HepG2 (cell line): ENCODE measurements around the gene FAR1. TPM values are rescaled to one million over a fixed set of nuclear protein-coding genes. Genes with fewer than 3 reads are reported as not detected.

Experiments
- ATAC-seq: fragments of 200-7000 bp; cut with Tn5 transposase; 3 replicates; pipeline ENCODE4 v1.9.1; 2020; ENCODE audit warnings: mild to moderate bottlenecking, moderate library complexity
- BruUV-seq: library from RNA; stranded (reverse); fragments of 400-500 nt; replicated peaks from 2 replicates; lab custom pipeline; 2021; lab: Mats Ljungman, UMichigan
- CTCF ChIA-PET: fragments of 300-600 bp; formaldehyde crosslinking; extraction: SDS; loops from one replicate; lab custom pipeline; 2021; ENCODE audit warnings: low total read pairs, inconsistent platforms, low intra/inter-chr PET ratio; lab: Yijun Ruan, JAX
- POLR2A ChIA-PET: fragments of 350-600 bp; sonication (Branson Sonifier 250); formaldehyde crosslinking; loops from one replicate; lab custom pipeline; 2020; ENCODE audit warnings: antibody characterized with exemption, inconsistent platforms; lab: Yijun Ruan, JAX
- DNase-seq: peaks from one replicate; pipeline ENCODE4 v3.0.0-alpha.2; 2015; ENCODE audit warnings: low spot score
- FAIRE-seq: peaks from 3 replicates; lab custom pipeline; 2011; peaks lifted over from hg19 to GRCh38; lab: Jason Lieb, UNC
- H2AFZ ChIP-seq: one replicate; pipeline ENCODE4 v1.6.1; 2011; ENCODE audit warnings: low read length, inconsistent platforms
- H3K27ac ChIP-seq: fragments of 300-600 bp; 3 replicates; pipeline ENCODE4 v1.8.0; 2011; ENCODE audit warnings: mixed run types, mild to moderate bottlenecking, mixed read lengths, low read length, inconsistent platforms; ENCODE audit not compliant: insufficient read depth; ENCODE audit errors: extremely low read length
- H3K27me3 ChIP-seq, 2 experiments: fragments of 200-600 bp in 1 of 2; 2 replicates in 1 of 2; 3 replicates in 1 of 2; pipeline versions ENCODE4 v1.6.0 to v1.8.0; 2011; ENCODE audit warnings: low read length in 2 of 2, mild to moderate bottlenecking in 2 of 2, moderate library complexity in 2 of 2, inconsistent platforms in 1 of 2; ENCODE audit not compliant: insufficient read depth in 2 of 2, control insufficient read depth in 1 of 2
- H3K36me3 ChIP-seq, 2 experiments: fragments of 200-600 bp in 1 of 2; replicated peaks in 1 of 2; 2 replicates in 1 of 2; 3 replicates in 1 of 2; pipeline versions ENCODE4 v1.5.1 to v1.8.0; 2011; ENCODE audit warnings: low read length in 2 of 2, inconsistent platforms in 1 of 2; ENCODE audit not compliant: insufficient read depth in 2 of 2, control insufficient read depth in 1 of 2
- H3K4me1 ChIP-seq: 2 replicates; pipeline ENCODE4 v1.5.1; 2012; ENCODE audit warnings: low read length, inconsistent platforms; ENCODE audit not compliant: insufficient read depth
- H3K4me2 ChIP-seq: 2 replicates; pipeline ENCODE4 v1.6.0; 2011; ENCODE audit warnings: low read depth, low read length, inconsistent platforms
- H3K4me3 ChIP-seq, 3 experiments: fragments of 200-600 bp in 1 of 3; sonication (generic), shearing (Covaris generic) in 1 of 3; replicated peaks in 1 of 3; 2 replicates each; pipeline ENCODE4 v1.5.1; 2011 to 2016; ENCODE audit warnings: low read length in 3 of 3, inconsistent platforms in 2 of 3, low read depth in 2 of 3, mild to moderate bottlenecking in 2 of 3, control low read depth in 1 of 3, mixed read lengths in 1 of 3; ENCODE audit not compliant: insufficient read depth in 1 of 3
- H3K79me2 ChIP-seq: one replicate; pipeline ENCODE4 v1.6.1; 2011; ENCODE audit warnings: low read length, inconsistent platforms; ENCODE audit not compliant: insufficient read depth
- H3K9ac ChIP-seq: 2 replicates; pipeline ENCODE4 v1.6.0; 2011; ENCODE audit warnings: mild to moderate bottlenecking, low read depth, low read length, inconsistent platforms; ENCODE audit not compliant: insufficient read depth
- H3K9me3 ChIP-seq: 2 replicates; pipeline ENCODE4 v1.5.1; 2012; ENCODE audit warnings: mild to moderate bottlenecking, low read length
- H4K20me1 ChIP-seq: 2 replicates; pipeline ENCODE4 v1.6.0; 2011; ENCODE audit warnings: inconsistent platforms, mild to moderate bottlenecking, low read length, moderate library complexity; ENCODE audit not compliant: insufficient read depth
- CREB3 ChIP-seq: sonication (generic); formaldehyde crosslinking; IDR thresholded peaks from 2 replicates; pipeline ENCODE4 v1.5.0; 2020; ENCODE audit warnings: missing genetic modification reagents
- DDIT3 ChIP-seq: sonication (generic); formaldehyde crosslinking; IDR thresholded peaks from 2 replicates; pipeline ENCODE4 v1.4.0; 2020; ENCODE audit warnings: mild to moderate bottlenecking, missing genetic modification reagents
- KDM2A ChIP-seq: sonication (generic); formaldehyde crosslinking; IDR thresholded peaks from 2 replicates; pipeline ENCODE4 v1.4.0; 2020; ENCODE audit warnings: low read depth, missing genetic modification reagents, borderline replicate concordance
- KLF16 ChIP-seq, 2 experiments: sonication (generic) in 1 of 2; formaldehyde crosslinking in 1 of 2; IDR thresholded peaks; 2 replicates each; pipeline versions ENCODE4 v1.6.1 to v1.8.0; 2016 to 2023; ENCODE audit warnings: missing genetic modification reagents in 2 of 2, missing compliant biosample characterization in 1 of 2
- KLF9 ChIP-seq: IDR thresholded peaks from 2 replicates; pipeline ENCODE4 v1.6.1; 2016; ENCODE audit warnings: low read depth
- MEIS1 ChIP-seq: sonication (generic); formaldehyde crosslinking; IDR thresholded peaks from 2 replicates; pipeline ENCODE4 v1.9.0; 2021; ENCODE audit warnings: mild to moderate bottlenecking, missing genetic modification reagents, moderate library complexity, borderline replicate concordance
- MXI1 ChIP-seq: IDR thresholded peaks from 3 replicates; pipeline ENCODE4 v1.6.1; 2012; ENCODE audit warnings: low read depth, low read length, inconsistent platforms, borderline replicate concordance
- MYNN ChIP-seq: sonication (generic); formaldehyde crosslinking; IDR thresholded peaks from 2 replicates; pipeline ENCODE4 v1.4.0; 2020; ENCODE audit warnings: mild to moderate bottlenecking, low read depth, missing genetic modification reagents
- ZBTB38 ChIP-seq: sonication (generic); formaldehyde crosslinking; IDR thresholded peaks from 2 replicates; pipeline ENCODE4 v1.5.1; 2020; ENCODE audit warnings: mild to moderate bottlenecking, missing genetic modification reagents
- ZBTB7B ChIP-seq: sonication (generic); formaldehyde crosslinking; IDR thresholded peaks from 2 replicates; pipeline ENCODE4 v1.4.0; 2020; ENCODE audit warnings: missing genetic modification reagents
- ZNF232 ChIP-seq: sonication (generic); formaldehyde crosslinking; IDR thresholded peaks from 2 replicates; pipeline ENCODE4 v1.4.0; 2020; ENCODE audit warnings: missing genetic modification reagents, borderline replicate concordance
- ZNF383 ChIP-seq: sonication (generic); formaldehyde crosslinking; IDR thresholded peaks from 2 replicates; pipeline ENCODE4 v1.4.0; 2020; ENCODE audit warnings: missing genetic modification reagents, mild to moderate bottlenecking, borderline replicate concordance
- ZNF547 ChIP-seq: sonication (generic); formaldehyde crosslinking; IDR thresholded peaks from 2 replicates; pipeline ENCODE4 v1.5.1; 2020; ENCODE audit warnings: mild to moderate bottlenecking, missing genetic modification reagents
- ZNF773 ChIP-seq: sonication (generic); formaldehyde crosslinking; IDR thresholded peaks from 2 replicates; pipeline ENCODE4 v1.4.0; 2020; ENCODE audit warnings: missing genetic modification reagents, borderline replicate concordance
- WGBS: methylation state at CpG from one replicate; pipeline ENCODE4 v1.1.6; 2017; ENCODE audit warnings: low lambda C conversion rate; 5-methylcytosine and 5-hydroxymethylcytosine counted together
- in situ Hi-C: cut with HindIII; loops from 2 replicates; pipeline ENCODE4 v1.10.0; 2017; ENCODE audit warnings: low pct_unique_long_range_greater_than_20kb; ENCODE audit not compliant: extremely low pct_ligation_motif_present
- intact Hi-C: fragments of 100-400 bp; cut with micrococcal nuclease; formaldehyde crosslinking; loops from one replicate; pipeline ENCODE4 v1.10.0; 2022; ENCODE audit not compliant: unreplicated experiment
- polyA plus RNA-seq, 8 experiments: library from polyadenylated mRNA; depleted of rRNA in 3 of 8; stranded (reverse) in 7 of 8; unstranded in 1 of 8; fragments of >200 nt; fragmentation: Illumina TruSeq in 4 of 8; extraction: Trizol in 4 of 8; gene quantifications; 2 replicates each; pipeline versions ENCODE4 v1.2.1 to v1.2.3, GENCODE V29; 2011 to 2016; ENCODE audit warnings: low read depth in 4 of 8, missing spikeins in 1 of 8, mixed read lengths in 1 of 8; ENCODE audit not compliant: insufficient read depth in 1 of 8
- total RNA-seq, 5 experiments: library from RNA; depleted of rRNA; stranded (reverse); fragments of >200 nt; fragmentation: Illumina TruSeq; extraction: Trizol; gene quantifications; 2 replicates each; pipeline ENCODE4 v1.2.3, GENCODE V29; 2016; ENCODE audit warnings: low read depth in 1 of 5
- TF ChIP-seq, protein P1 (sequence below): sonication (generic); formaldehyde crosslinking; conservative IDR thresholded peaks from 2 replicates; pipeline ENCODE4 v1.8.0; 2022; ENCODE audit warnings: low read depth, missing genetic modification reagents
- TF ChIP-seq, protein P2 (sequence below): sonication (generic); formaldehyde crosslinking; IDR thresholded peaks from 2 replicates; pipeline ENCODE4 v1.8.1; 2022; ENCODE audit warnings: mild to moderate bottlenecking, missing genetic modification reagents

The FAR1 gene
- total and polyA plus RNA-seq, 2 of the 13 experiments (the other 11 are each of a cell fraction or from before 2014, with no cell fraction given) = 0.40 to 0.95 TPM

- TF ChIP-seq MEIS1 (CRISPR knock-in tag) (no peak), MYNN (no peak), CREB3 (no peak), MXI1 (no peak), ZNF773 (CRISPR knock-in tag) (no peak)
- TF ChIP-seq, protein P1, sequence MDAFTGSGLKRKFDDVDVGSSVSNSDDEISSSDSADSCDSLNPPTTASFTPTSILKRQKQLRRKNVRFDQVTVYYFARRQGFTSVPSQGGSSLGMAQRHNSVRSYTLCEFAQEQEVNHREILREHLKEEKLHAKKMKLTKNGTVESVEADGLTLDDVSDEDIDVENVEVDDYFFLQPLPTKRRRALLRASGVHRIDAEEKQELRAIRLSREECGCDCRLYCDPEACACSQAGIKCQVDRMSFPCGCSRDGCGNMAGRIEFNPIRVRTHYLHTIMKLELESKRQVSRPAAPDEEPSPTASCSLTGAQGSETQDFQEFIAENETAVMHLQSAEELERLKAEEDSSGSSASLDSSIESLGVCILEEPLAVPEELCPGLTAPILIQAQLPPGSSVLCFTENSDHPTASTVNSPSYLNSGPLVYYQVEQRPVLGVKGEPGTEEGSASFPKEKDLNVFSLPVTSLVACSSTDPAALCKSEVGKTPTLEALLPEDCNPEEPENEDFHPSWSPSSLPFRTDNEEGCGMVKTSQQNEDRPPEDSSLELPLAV (CRISPR knock-in tag) = no peak
Measured at GRCh38 chr11:13666708-13667107, 1.8 kb upstream of the FAR1 start (continued).

DNA sequence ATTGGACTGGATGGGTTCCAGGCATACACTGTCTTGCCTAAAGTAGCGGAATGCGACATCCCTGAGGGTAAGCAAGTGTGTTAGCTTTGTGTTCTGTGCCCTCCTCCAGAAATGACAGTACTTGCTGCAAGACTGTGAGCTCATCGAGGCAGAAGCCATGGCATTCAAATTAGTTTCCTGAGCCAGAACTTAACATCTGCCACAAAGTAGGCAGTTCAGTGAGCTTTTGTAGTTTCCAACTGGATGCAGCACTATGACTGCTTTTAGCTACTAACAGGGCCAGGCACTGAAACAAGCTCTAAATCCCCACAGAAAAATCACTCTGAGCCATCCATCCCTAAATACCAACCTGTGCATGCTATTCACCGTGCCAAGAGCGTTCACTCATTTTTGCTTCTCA, 1.2 kb upstream of the FAR1 start:
- TF ChIP-seq ZNF383 (CRISPR knock-in tag) = no peak
- TF ChIP-seq ZBTB38 = no peak
- TF ChIP-seq KLF9 (CRISPR knock-in tag) = no peak
- no peak for TF ChIP-seq ZBTB7B (CRISPR knock-in tag)
- no peak for TF ChIP-seq KDM2A (CRISPR knock-in tag)
- TF ChIP-seq ZNF232 (CRISPR knock-in tag) = no peak
- TF ChIP-seq, protein P2, sequence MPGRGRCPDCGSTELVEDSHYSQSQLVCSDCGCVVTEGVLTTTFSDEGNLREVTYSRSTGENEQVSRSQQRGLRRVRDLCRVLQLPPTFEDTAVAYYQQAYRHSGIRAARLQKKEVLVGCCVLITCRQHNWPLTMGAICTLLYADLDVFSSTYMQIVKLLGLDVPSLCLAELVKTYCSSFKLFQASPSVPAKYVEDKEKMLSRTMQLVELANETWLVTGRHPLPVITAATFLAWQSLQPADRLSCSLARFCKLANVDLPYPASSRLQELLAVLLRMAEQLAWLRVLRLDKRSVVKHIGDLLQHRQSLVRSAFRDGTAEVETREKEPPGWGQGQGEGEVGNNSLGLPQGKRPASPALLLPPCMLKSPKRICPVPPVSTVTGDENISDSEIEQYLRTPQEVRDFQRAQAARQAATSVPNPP = no peak
- no peak for TF ChIP-seq DDIT3 (CRISPR knock-in tag)
- no peak for TF ChIP-seq KLF16 (CRISPR knock-in tag; IDR thresholded peaks at IDR 0.05)
- no peak for TF ChIP-seq ZNF547 (CRISPR knock-in tag)
- no peak for DNase-seq
- Histone ChIP-seq H3K9ac (no peak overlapping the region), H3K4me3 (no peak overlapping the region), H3K79me2 (no peaks in the 10 kb centered on the region), H3K36me3 (no peaks in the 10 kb centered on the region), H3K9me3 (no peaks in the 10 kb centered on the region), H3K4me2 (no peak overlapping the region), H3K27me3 (no peaks in the 10 kb centered on the region), H2AFZ (no peak overlapping the region), H3K27ac (no peak overlapping the region), H4K20me1 (no peaks in the 10 kb centered on the region), H3K4me1 (no peaks in the 10 kb centered on the region)
- no peak for ATAC-seq
- WGBS = 72% methylated on average over 5 of the region's 5 CpGs
- BruUV-seq = no TSS peak
- ChIA-PET POLR2A (no interaction called here), CTCF (no interaction called here)
- intact Hi-C loops = no loop called here
- in situ Hi-C loops = no loop called here
- no peak for FAIRE-seq
